Measurements from ENCODE around the gene RFC5. TPM values are rescaled to one million over a fixed set of nuclear protein-coding genes. Genes with fewer than 3 reads are reported as not detected.

Gene RFC5
- total RNA-seq, 3 donors from 2014 or later: 9.8 to 14.7 (median 14.0) TPM

GRCh38 chr12:118046430-118046829, 29.9 kb downstream of the RFC5 start:
- Histone ChIP-seq H3K4me1 (ENCODE audit: low read depth) (peaks cover 2% of the 10 kb centered on the region), H3K4me3 (no peak overlapping the region), H3K36me3 (ENCODE audit: low read depth) (no peaks in the 10 kb centered on the region), H3K9me3 (no peaks in the 10 kb centered on the region)
- intact Hi-C loops (cut with DNase I, micrococcal nuclease): no loop called here
- TF ChIP-seq CTCF (IDR thresholded peaks at IDR 0.05): no peak
- DNase-seq: no peak
- no peak for ATAC-seq

GRCh38 chr12:118050972-118051910, 34.7 kb downstream of the RFC5 start:
- peaks cover 29% of the 10 kb centered on the region for H3K4me1 ChIP-seq (ENCODE audit: low read depth)
- H3K9me3 ChIP-seq: no peaks in the 10 kb centered on the region
- TF ChIP-seq CTCF (IDR thresholded peaks at IDR 0.05): no peak
- no peak overlapping the region for H3K4me3 ChIP-seq
- intact Hi-C loops (cut with DNase I, micrococcal nuclease): no loop called here
- DNase-seq (no peak), ATAC-seq (no peak)
- peaks cover 5% of the 10 kb centered on the region for H3K36me3 ChIP-seq (ENCODE audit: low read depth)

- Histone ChIP-seq H3K4me1 (ENCODE audit: low read depth) (peaks cover 36% of the 10 kb centered on the region), H3K9me3 (no peaks in the 10 kb centered on the region), H3K36me3 (ENCODE audit: low read depth) (peaks cover 5% of the 10 kb centered on the region), H3K4me3 (no peak overlapping the region)
- DNase-seq (peak; percentile 74 to 88 (median 77)), ATAC-seq (peak; percentile 99)
- no peak for TF ChIP-seq CTCF (IDR thresholded peaks at IDR 0.05)
- intact Hi-C loops (cut with DNase I, micrococcal nuclease): no loop called here
Measured at GRCh38 chr12:118052324-118053070, 36.0 kb downstream of the RFC5 start.

GRCh38 chr12:118053071-118053985, 36.8 kb downstream of the RFC5 start:
- DNase-seq (no peak), ATAC-seq (no peak)
- no peak for TF ChIP-seq CTCF (IDR thresholded peaks at IDR 0.05)
- Histone ChIP-seq H3K9me3 (no peaks in the 10 kb centered on the region), H3K36me3 (ENCODE audit: low read depth) (peaks cover 5% of the 10 kb centered on the region), H3K4me3 (no peak overlapping the region), H3K4me1 (ENCODE audit: low read depth) (peaks cover 36% of the 10 kb centered on the region)
- intact Hi-C loops (cut with DNase I, micrococcal nuclease): no loop called here

GRCh38 chr12:118055144-118055557, 38.6 kb downstream of the RFC5 start:
- TF ChIP-seq CTCF (IDR thresholded peaks at IDR 0.05): peak; percentile 53
- H3K4me3 ChIP-seq: no peak overlapping the region
- ATAC-seq: peak; percentile 13
- no peaks in the 10 kb centered on the region for H3K9me3 ChIP-seq
- intact Hi-C loops (cut with DNase I, micrococcal nuclease): no loop called here
- DNase-seq: peak in 2 of 3 donors; percentile 52 to 63
- H3K36me3 ChIP-seq (ENCODE audit: low read depth): peaks cover 5% of the 10 kb centered on the region
- H3K4me1 ChIP-seq (ENCODE audit: low read depth): peaks cover 47% of the 10 kb centered on the region

All from mucosa of descending colon (tissue), 3 donors.